NCI-H1436 (cell line): ENCODE data around the gene LIPC.

Source experiments
- DNase-seq: peaks from one replicate; lab custom pipeline; 2025; lab: John Stamatoyannopoulos, UW

The LIPC gene

GRCh38 chr15:58431221-58432149 is at the start of gene LIPC:
TSS of gene LIPC (plus strand) at chr15:58431991. CDS start at chr15:58432033, 42 bp downstream.
- DNase-seq = no peak

DNA sequence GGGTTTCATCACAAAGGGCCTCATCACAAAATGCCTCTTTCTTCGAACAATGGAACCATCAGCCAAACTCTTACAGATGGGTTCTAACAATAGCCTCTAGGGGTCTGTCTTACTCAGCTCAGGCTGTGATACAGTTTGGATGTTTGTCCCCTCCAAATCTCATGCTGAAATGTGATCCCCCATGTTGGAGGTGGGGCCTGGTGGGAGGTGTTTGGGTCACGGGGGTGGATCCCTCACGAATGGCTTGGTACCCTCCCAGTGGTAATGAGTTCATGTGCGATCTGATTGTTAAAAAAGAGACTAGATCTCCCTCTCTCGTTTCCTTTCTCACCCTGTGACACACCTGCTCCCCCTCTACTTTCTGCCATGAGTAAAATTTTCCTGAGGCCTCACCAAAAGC is 47.9 kb upstream of the LIPC start:
- DNase-seq = no peak

- DNase-seq = no peak
These were observed 47.1 kb upstream of the LIPC start for GRCh38 chr15:58384667-58385066.

GRCh38 chr15:58386081-58386480 is 45.7 kb upstream of the LIPC start:
- no peak for DNase-seq

DNA sequence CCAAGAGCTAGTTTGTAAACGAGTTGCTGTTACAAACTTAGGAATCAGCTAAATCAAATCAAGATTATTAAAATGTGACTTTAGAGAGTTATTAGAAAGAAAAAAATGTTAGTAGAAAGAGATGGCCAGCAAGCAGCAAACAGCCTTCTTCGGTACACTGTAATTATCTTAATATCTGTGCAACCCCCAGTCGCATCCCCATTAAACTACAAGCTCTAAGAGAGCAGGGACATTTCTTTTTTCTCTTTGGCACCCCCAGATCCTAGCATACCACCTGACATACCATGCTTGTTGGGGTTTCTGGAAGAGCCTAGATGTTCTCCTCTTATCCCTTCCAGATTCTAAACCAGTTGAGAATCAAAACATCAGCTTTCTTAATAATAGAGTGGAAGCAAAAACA is 45.1 kb upstream of the LIPC start:
- no peak for DNase-seq

DNA sequence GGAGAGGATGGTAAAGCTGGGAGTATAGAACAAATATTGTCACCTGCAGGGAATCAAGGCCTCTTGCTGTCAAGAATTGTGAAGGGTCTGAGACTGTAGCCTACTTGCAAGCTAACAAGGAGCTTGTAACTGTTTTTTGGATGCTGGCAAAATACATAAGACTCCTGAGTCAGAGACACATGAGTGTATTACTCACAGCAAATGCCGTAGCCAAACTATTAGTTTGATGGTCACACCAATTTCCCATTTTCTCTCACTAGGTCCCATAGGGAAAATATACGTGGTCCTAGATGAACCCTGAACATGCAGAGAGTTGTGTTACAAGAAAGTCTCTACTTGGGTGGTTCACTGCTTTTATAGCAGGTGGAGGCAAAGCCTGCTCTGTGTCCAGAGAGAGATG is 44.7 kb upstream of the LIPC start:
- DNase-seq = no peak

DNA sequence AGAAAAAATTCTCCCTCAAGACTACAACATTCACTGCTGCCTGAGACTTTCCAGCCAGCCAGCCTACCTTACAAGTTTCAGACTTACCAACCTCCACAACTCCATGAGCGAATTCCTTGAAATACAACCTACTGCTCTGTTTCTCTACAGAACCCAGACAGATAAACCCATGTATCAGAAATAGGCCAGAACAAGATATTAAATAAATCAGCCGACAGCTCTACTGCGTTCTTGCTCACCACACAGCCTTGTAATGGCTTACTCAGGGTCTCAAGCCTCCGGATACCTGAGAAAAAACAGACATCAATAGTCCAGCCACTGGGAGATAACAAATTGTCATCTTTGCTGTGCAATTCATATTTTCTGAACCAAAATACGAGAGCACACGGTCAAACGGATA is 43.6 kb upstream of the LIPC start:
- no peak for DNase-seq

GRCh38 chr15:58390118-58390517 is 41.7 kb upstream of the LIPC start:
- no peak for DNase-seq

DNA sequence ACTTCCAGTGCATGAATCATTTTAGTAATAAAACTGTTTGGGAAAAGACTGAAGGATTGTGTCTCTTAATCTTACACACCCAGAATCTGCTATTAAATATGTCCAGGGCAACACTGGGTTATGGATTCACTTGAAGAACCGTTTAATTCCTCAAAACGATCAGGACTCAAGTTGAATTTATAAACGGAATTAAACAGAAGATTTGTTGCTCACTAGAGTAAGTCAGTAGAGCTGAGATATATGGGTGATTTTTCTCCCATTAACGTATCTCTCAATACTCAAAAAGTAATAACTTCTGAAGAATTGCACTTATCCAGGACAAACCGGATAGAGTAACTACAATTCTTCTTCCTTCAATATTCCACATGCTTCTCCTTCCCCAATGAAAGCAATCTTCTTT is 41.1 kb upstream of the LIPC start:
- DNase-seq = no peak

DNA sequence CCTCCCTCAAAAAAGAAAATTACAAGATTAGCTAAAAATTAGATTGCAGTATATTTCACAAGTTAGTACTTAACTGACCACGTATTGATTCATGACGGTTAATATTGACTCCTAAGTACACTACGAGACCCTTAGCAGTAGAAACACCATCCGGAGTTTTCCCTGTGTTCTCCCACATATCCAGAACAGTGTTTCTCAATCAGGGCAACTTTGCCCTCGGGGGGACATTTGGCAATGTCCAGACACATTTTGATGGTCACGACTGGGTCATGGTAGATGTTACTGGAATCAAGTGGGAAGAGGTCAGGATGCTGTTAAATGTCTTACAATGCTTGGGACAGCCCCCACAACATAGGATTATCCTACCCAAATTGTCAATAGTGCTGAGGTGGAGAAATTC is 40.7 kb upstream of the LIPC start:
- no peak for DNase-seq

DNA sequence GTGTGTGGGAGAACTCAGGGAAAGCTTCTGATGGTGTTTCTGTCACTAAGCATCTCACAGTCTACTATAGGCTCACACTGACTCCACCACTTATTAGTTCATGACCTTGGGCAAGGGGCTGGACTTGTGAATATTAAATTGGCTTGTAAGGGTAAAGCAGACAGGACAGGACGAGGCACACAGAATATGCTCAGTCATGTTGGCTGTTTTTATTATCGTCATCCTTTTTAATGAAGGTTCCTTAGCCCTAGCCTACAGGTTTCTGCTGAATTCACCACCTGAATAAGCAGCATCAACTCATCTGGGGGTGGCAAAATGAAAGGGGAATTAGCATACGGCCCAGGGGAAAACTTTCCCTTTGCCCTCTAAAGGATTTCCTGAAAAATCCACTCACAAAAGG is 39.6 kb upstream of the LIPC start:
- DNase-seq = no peak

DNA sequence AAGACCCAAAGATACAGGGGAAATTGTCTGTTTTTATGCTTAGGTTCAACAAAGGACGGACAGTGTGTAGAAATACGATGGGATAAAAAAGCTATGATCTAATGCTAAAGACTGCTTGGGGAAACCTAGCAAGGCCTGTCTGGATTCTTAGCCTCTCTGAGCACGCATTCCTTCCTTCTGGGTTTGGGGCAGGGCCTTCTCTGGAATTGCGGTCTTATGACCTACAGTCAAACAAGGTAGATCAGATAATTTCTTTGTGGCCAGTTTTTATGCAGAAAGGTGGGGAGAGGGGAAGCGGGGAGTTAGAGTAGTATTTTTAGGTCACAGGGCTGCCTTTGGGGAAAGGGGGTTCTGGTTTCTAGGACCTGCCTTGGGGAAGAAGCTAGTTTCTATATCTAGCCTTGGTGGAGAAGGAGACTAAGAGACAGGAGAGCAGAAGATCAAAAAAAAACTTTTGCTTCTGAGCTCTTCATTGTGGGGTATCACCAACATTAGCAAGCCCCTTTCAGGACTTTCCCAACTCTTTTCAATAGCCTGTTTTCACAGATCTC is 39.1 kb upstream of the LIPC start:
- DNase-seq = no peak

DNA sequence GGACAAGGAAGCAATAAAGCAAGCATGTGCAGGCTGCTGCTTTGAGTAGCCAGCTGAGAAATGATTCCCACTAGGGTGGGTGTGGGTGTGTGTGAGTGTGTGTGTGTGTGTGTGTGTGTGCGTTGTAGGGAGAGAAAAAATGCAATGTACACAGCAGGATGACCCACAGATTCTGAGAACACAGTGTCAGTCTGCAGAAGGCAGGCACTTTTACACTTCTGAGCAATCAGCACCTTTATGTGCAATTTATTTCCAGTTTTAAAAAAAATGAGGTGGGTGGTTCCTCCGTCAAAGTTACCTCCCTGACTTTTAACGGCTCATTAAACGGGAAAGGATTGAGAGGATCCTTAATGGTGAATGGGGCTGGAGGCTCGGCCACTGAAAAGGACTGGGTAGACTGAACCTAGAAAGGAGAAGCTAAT is 38.5 kb upstream of the LIPC start:
- no peak for DNase-seq

DNA sequence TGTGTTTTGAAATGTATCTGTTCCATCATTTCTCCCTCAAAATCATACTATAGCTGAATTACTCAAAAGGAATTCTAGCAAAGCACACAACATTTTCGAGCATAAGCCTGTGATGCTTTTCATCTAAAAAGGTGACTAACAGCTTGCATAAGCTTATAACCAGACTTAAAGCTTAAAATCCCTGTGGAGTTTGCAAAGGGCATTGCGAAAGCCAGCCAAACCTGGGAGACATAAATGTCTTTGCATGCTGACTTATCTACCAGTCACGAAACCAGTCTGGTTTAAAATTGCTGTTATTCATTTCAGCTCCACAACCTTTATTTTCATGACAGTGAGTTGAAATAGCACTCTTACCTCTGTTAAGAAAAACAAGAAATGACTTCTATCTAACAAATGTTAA is 35.6 kb upstream of the LIPC start:
- DNase-seq = no peak

- DNase-seq = no peak
These were observed 33.7 kb upstream of the LIPC start for GRCh38 chr15:58398071-58398470.

DNA sequence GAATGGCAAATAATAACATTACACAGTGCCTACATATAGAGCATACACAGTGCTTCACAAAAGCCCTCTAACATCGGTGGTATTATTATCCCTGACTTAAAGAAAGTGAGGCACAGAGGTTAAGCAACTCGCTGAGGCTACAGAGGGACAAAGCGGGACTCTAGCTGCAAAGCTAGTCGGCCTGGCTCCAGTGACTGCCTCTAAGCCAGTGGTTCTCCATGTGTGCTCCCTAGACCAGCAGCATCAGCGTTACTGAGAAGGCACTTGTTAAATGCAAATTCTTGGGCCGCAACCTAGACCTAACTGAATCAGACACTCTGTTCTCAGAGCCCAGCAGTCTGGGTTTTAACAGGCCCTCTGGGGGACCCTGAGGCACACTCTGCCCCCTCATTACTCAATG is 33.1 kb upstream of the LIPC start:
- DNase-seq = no peak

DNA sequence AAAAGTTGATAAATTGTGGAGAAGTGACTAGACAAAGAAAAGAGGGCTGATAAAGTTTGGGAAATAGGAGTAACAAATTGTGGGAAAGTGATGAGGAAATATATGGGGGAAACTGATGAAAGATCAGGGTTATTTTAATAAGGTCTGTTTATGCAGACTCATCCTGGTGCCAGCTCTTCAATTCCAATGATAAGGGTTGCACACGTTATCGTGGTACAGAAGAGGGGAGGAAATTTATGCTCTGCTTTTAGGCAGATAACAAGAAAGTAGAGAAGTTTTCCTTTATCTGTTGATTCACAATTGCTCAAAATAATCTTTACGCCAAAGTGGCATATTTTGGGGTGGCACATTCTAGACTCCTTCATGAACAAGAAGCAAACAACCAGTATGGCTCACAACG is 32.1 kb upstream of the LIPC start:
- no peak for DNase-seq

- DNase-seq = no peak
These were observed 30.5 kb upstream of the LIPC start for GRCh38 chr15:58401276-58401675.

DNA sequence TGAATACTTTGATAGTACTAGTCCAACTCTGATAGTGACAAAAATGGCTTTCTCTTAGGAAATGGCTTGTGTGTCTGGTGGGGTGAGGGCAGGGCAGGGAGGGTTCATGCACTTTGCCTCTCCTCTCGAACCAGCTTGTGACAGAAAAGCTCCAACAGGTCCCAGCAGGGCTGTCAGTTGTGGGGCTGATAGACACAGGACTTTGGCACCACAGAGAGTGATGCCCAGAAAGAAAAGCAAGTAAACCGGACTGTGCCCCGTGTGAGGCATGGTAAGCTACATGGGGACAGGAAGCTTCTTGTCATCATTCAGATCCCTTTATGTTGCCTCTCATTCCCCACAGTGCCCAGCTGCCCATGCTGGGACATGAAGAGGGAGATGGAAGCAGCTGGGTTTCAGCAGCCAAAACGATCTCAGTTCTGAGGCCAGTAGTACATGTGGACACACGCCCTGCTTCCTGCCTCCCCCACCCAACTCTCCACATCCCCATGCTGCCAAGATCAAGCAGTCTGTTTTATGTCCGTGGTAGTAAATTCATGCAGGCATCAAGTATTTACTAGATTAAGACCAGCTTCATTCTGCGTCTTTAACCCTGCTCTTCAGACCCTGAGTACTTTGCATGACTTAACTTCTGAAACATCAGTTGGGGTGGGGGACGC is 29.7 kb upstream of the LIPC start:
- no peak for DNase-seq

- no peak for DNase-seq
These were observed 28.2 kb upstream of the LIPC start for GRCh38 chr15:58403581-58403980.

DNA sequence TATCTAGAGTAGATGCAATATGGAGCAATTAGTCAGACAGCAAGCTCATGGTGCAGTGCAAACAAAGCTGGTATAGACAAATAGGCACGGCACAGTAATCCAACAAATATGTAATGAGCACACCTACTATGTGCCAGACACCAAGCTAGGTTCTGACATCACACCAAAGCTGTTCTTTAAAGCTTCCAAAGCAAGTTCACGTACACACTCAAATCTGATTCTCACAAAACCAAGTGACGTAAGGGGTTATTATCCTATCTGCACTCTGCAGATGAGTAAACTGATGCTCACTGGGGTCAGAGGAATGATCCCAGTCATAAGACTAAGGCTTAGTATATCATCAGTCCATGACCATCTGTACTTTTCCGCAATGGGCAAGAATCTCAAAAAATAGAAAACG is 27.8 kb upstream of the LIPC start:
- no peak for DNase-seq

GRCh38 chr15:58404722-58405121 is 27.1 kb upstream of the LIPC start:
- DNase-seq = no peak

DNA sequence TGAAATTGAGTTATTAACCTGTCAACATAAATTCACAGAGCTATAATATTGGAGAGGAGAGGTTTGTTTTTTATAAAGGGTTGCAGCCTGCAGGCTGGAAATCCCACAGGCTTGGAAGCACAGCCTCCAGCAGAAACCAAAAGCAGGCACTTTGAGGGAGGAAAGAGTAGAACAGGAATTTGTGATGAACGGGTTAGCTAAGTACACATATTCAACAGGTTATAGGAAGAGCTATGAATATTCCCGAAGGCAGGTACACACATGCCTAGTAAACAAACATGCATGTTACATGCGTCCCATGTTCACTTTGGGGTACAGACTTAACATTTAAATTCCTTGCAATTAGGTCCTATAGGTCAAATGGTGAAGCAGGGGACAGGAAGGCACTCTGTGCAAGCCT is 25.9 kb upstream of the LIPC start:
- no peak for DNase-seq
